HepG2 (cell line): ENCODE measurements around the gene PUM1. TPM values are rescaled to one million over a fixed set of nuclear protein-coding genes. Genes with fewer than 3 reads are reported as not detected.
A peak's percentile ranks its signal among the peaks of the same experiment; 100 is the strongest.

ENCODE experiments used
- ATAC-seq: fragments of 200-7000 bp; cut with Tn5 transposase; 3 replicates; pipeline ENCODE4 v1.9.1; 2020; ENCODE audit warnings: mild to moderate bottlenecking, moderate library complexity
- BruUV-seq: library from RNA; stranded (reverse); fragments of 400-500 nt; replicated peaks from 2 replicates; lab custom pipeline; 2021; lab: Mats Ljungman, UMichigan
- CTCF ChIA-PET: fragments of 300-600 bp; formaldehyde crosslinking; extraction: SDS; loops from one replicate; lab custom pipeline; 2021; ENCODE audit warnings: low total read pairs, inconsistent platforms, low intra/inter-chr PET ratio; lab: Yijun Ruan, JAX
- POLR2A ChIA-PET: fragments of 350-600 bp; sonication (Branson Sonifier 250); formaldehyde crosslinking; loops from one replicate; lab custom pipeline; 2020; ENCODE audit warnings: antibody characterized with exemption, inconsistent platforms; lab: Yijun Ruan, JAX
- DNase-seq: peaks from one replicate; pipeline ENCODE4 v3.0.0-alpha.2; 2015; ENCODE audit warnings: low spot score
- FAIRE-seq: peaks from 3 replicates; lab custom pipeline; 2011; peaks lifted over from hg19 to GRCh38; lab: Jason Lieb, UNC
- H2AFZ ChIP-seq: one replicate; pipeline ENCODE4 v1.6.1; 2011; ENCODE audit warnings: low read length, inconsistent platforms
- H3K27ac ChIP-seq: fragments of 300-600 bp; 3 replicates; pipeline ENCODE4 v1.8.0; 2011; ENCODE audit warnings: mixed run types, mild to moderate bottlenecking, mixed read lengths, low read length, inconsistent platforms; ENCODE audit not compliant: insufficient read depth; ENCODE audit errors: extremely low read length
- H3K27me3 ChIP-seq, 2 experiments: fragments of 200-600 bp in 1 of 2; 2 replicates in 1 of 2; 3 replicates in 1 of 2; pipeline versions ENCODE4 v1.6.0 to v1.8.0; 2011; ENCODE audit warnings: low read length in 2 of 2, mild to moderate bottlenecking in 2 of 2, moderate library complexity in 2 of 2, inconsistent platforms in 1 of 2; ENCODE audit not compliant: insufficient read depth in 2 of 2, control insufficient read depth in 1 of 2
- H3K36me3 ChIP-seq, 2 experiments: fragments of 200-600 bp in 1 of 2; replicated peaks in 1 of 2; 2 replicates in 1 of 2; 3 replicates in 1 of 2; pipeline versions ENCODE4 v1.5.1 to v1.8.0; 2011; ENCODE audit warnings: low read length in 2 of 2, inconsistent platforms in 1 of 2; ENCODE audit not compliant: insufficient read depth in 2 of 2, control insufficient read depth in 1 of 2
- H3K4me1 ChIP-seq: 2 replicates; pipeline ENCODE4 v1.5.1; 2012; ENCODE audit warnings: low read length, inconsistent platforms; ENCODE audit not compliant: insufficient read depth
- H3K4me2 ChIP-seq: 2 replicates; pipeline ENCODE4 v1.6.0; 2011; ENCODE audit warnings: low read depth, low read length, inconsistent platforms
- H3K4me3 ChIP-seq, 3 experiments: fragments of 200-600 bp in 1 of 3; sonication (generic), shearing (Covaris generic) in 1 of 3; replicated peaks in 1 of 3; 2 replicates each; pipeline ENCODE4 v1.5.1; 2011 to 2016; ENCODE audit warnings: low read length in 3 of 3, inconsistent platforms in 2 of 3, low read depth in 2 of 3, mild to moderate bottlenecking in 2 of 3, control low read depth in 1 of 3, mixed read lengths in 1 of 3; ENCODE audit not compliant: insufficient read depth in 1 of 3
- H3K79me2 ChIP-seq: one replicate; pipeline ENCODE4 v1.6.1; 2011; ENCODE audit warnings: low read length, inconsistent platforms; ENCODE audit not compliant: insufficient read depth
- H3K9ac ChIP-seq: 2 replicates; pipeline ENCODE4 v1.6.0; 2011; ENCODE audit warnings: mild to moderate bottlenecking, low read depth, low read length, inconsistent platforms; ENCODE audit not compliant: insufficient read depth
- H3K9me3 ChIP-seq: 2 replicates; pipeline ENCODE4 v1.5.1; 2012; ENCODE audit warnings: mild to moderate bottlenecking, low read length
- H4K20me1 ChIP-seq: 2 replicates; pipeline ENCODE4 v1.6.0; 2011; ENCODE audit warnings: inconsistent platforms, mild to moderate bottlenecking, low read length, moderate library complexity; ENCODE audit not compliant: insufficient read depth
- E2F1 ChIP-seq: sonication (generic); formaldehyde crosslinking; IDR thresholded peaks from 2 replicates; pipeline ENCODE4 v1.5.0; 2020; ENCODE audit warnings: missing genetic modification reagents
- FOSL2 ChIP-seq: sonication (generic); formaldehyde crosslinking; IDR thresholded peaks from 2 replicates; pipeline ENCODE4 v1.4.0; 2020; ENCODE audit warnings: missing genetic modification reagents
- HMGXB3 ChIP-seq: sonication (generic); formaldehyde crosslinking; IDR thresholded peaks from 2 replicates; pipeline ENCODE4 v1.4.0; 2020; ENCODE audit warnings: missing genetic modification reagents, borderline replicate concordance
- HNF4A ChIP-seq: sonication (generic); formaldehyde crosslinking; IDR thresholded peaks from 2 replicates; pipeline ENCODE4 v1.4.0; 2020; ENCODE audit warnings: missing genetic modification reagents
- TBL1XR1 ChIP-seq: fragments of 150-350 bp; IDR thresholded peaks from 2 replicates; pipeline ENCODE4 v1.6.1; 2014; ENCODE audit warnings: borderline replicate concordance, low read length; ENCODE audit not compliant: partially characterized antibody
- TSC22D2 ChIP-seq: sonication (generic); formaldehyde crosslinking; IDR thresholded peaks from 2 replicates; pipeline ENCODE4 v1.5.1; 2020; ENCODE audit warnings: missing genetic modification reagents, mild to moderate bottlenecking, borderline replicate concordance
- ZNF124 ChIP-seq: sonication (generic); formaldehyde crosslinking; IDR thresholded peaks from 2 replicates; pipeline ENCODE4 v1.4.0; 2020; ENCODE audit warnings: missing genetic modification reagents
- ZNF549 ChIP-seq: sonication (generic); formaldehyde crosslinking; IDR thresholded peaks from 2 replicates; pipeline ENCODE4 v1.5.0; 2020; ENCODE audit warnings: missing genetic modification reagents
- ZNF550 ChIP-seq: sonication (generic); formaldehyde crosslinking; IDR thresholded peaks from 2 replicates; pipeline ENCODE4 v1.4.0; 2020; ENCODE audit warnings: mild to moderate bottlenecking, missing genetic modification reagents, borderline replicate concordance
- WGBS: methylation state at CpG from one replicate; pipeline ENCODE4 v1.1.6; 2017; ENCODE audit warnings: low lambda C conversion rate; 5-methylcytosine and 5-hydroxymethylcytosine counted together
- in situ Hi-C: cut with HindIII; loops from 2 replicates; pipeline ENCODE4 v1.10.0; 2017; ENCODE audit warnings: low pct_unique_long_range_greater_than_20kb; ENCODE audit not compliant: extremely low pct_ligation_motif_present
- intact Hi-C: fragments of 100-400 bp; cut with micrococcal nuclease; formaldehyde crosslinking; loops from one replicate; pipeline ENCODE4 v1.10.0; 2022; ENCODE audit not compliant: unreplicated experiment
- polyA plus RNA-seq, 8 experiments: library from polyadenylated mRNA; depleted of rRNA in 3 of 8; stranded (reverse) in 7 of 8; unstranded in 1 of 8; fragments of >200 nt; fragmentation: Illumina TruSeq in 4 of 8; extraction: Trizol in 4 of 8; gene quantifications; 2 replicates each; pipeline versions ENCODE4 v1.2.1 to v1.2.3, GENCODE V29; 2011 to 2016; ENCODE audit warnings: low read depth in 4 of 8, missing spikeins in 1 of 8, mixed read lengths in 1 of 8; ENCODE audit not compliant: insufficient read depth in 1 of 8
- total RNA-seq, 5 experiments: library from RNA; depleted of rRNA; stranded (reverse); fragments of >200 nt; fragmentation: Illumina TruSeq; extraction: Trizol; gene quantifications; 2 replicates each; pipeline ENCODE4 v1.2.3, GENCODE V29; 2016; ENCODE audit warnings: low read depth in 1 of 5
- TF ChIP-seq, protein P1 (sequence below): sonication (generic); formaldehyde crosslinking; IDR thresholded peaks from 2 replicates; pipeline ENCODE4 v1.8.0; 2022; ENCODE audit warnings: mild to moderate bottlenecking, missing genetic modification reagents, borderline replicate concordance

The PUM1 gene
- total and polyA plus RNA-seq, 2 of the 13 experiments (the other 11 are each of a cell fraction or from before 2014, with no cell fraction given), result 64.7 to 91.0 TPM

- no peak for TF ChIP-seq HMGXB3
Measured at GRCh38 chr1:31082385-31082784, 16.9 kb upstream of the PUM1 start (continued).

DNA sequence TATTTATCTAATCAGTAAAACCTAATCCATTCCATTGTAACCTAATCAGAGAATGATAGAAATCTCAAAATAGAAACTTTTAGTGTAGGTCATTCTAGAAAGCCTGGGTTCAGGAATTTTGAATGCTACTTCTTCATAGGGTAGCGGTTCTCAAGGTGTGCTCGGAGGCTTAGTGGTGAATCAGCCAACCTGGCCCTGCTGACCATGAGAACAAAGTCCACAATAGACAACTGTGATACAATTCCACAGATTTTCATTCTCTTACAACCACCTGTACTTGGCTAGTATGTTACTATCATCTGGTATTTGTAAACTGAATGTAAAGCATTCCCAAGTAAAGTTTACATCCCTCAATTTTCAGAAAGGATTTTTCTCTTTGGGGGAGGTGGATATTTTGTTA lies 7.5 kb upstream of the PUM1 start:
- DNase-seq (no peak), ATAC-seq (no peak), FAIRE-seq (no peak)
- H3K36me3 ChIP-seq, result no peaks in the 10 kb centered on the region
- H3K4me2 ChIP-seq, result peak overlapping the region; percentile 52
- H3K4me3 ChIP-seq, result no peak overlapping the region
- H3K9ac ChIP-seq, result no peak overlapping the region
- no peak overlapping the region for H2AFZ ChIP-seq
- H3K4me1 ChIP-seq, result peaks cover 32% of the 10 kb centered on the region
- no peak overlapping the region for H3K27ac ChIP-seq
- no peaks in the 10 kb centered on the region for H3K27me3 ChIP-seq
- in situ Hi-C loops, result no loop called here
- no peaks in the 10 kb centered on the region for H3K9me3 ChIP-seq
- no peaks in the 10 kb centered on the region for H4K20me1 ChIP-seq
- WGBS, result 0% methylated on average over 2 of the region's 2 CpGs
- no TSS peak for BruUV-seq
- CTCF ChIA-PET, result no interaction called here
- POLR2A ChIA-PET, result no interaction called here
- TF ChIP-seq TSC22D2 (CRISPR knock-in tag) (no peak), ZNF550 (CRISPR knock-in tag) (no peak), TBL1XR1 (no peak), ZNF124 (CRISPR knock-in tag) (no peak), HNF4A (CRISPR knock-in tag) (peak; percentile 36; the same call in 1 of the 2 replicates), FOSL2 (CRISPR knock-in tag) (peak; percentile 47; the same call in 1 of the 2 replicates), ZNF549 (CRISPR knock-in tag) (no peak), E2F1 (CRISPR knock-in tag) (no peak)
- TF ChIP-seq, protein P1, sequence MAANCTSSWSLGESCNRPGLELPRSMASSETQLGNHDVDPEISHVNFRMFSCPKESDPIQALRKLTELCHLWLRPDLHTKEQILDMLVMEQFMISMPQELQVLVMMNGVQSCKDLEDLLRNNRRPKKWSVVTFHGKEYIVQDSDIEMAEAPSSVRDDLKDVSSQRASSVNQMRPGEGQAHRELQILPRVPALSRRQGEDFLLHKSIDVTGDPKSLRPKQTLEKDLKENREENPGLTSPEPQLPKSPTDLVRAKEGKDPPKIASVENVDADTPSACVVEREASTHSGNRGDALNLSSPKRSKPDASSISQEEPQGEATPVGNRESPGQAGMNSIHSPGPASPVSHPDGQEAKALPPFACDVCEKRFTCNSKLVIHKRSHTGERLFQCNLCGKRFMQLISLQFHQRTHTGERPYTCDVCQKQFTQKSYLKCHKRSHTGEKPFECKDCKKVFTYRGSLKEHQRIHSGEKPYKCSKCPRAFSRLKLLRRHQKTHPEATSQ, result no peak
- TF ChIP-seq, all 625 proteins: peak for 2
- intact Hi-C loops, result no loop called here
- H3K79me2 ChIP-seq, result no peaks in the 10 kb centered on the region
